PC-3 (cell line): Measurements from ENCODE around the gene TMEM187. TPM values are rescaled to one million over a fixed set of nuclear protein-coding genes. Genes with fewer than 3 reads are reported as not detected.
"Not testable (repeated sequence)": the region's sequence is repeated elsewhere in the genome, so short reads cannot be mapped to it uniquely, and the experiment has no call there.

Source experiments
- ATAC-seq: fragments of 200-7000 bp; cut with Tn5 transposase; 2 replicates; pipeline ENCODE4 v1.9.1; 2020; ENCODE audit warnings: mild to moderate bottlenecking, moderate library complexity
- BruUV-seq: library from RNA; stranded (reverse); fragments of 400-500 nt; replicated peaks from 2 replicates; lab custom pipeline; 2021; lab: Mats Ljungman, UMichigan
- CTCF ChIA-PET: fragments of 300-600 bp; sonication (Branson Sonifier 250); formaldehyde crosslinking; loops from one replicate; lab custom pipeline; 2022; ENCODE audit warnings: antibody characterized with exemption; lab: Charles Lee
- POLR2A ChIA-PET: fragments of 300-600 bp; sonication (Branson Sonifier 250); formaldehyde crosslinking; loops from one replicate; lab custom pipeline; 2022; ENCODE audit warnings: antibody characterized with exemption; ENCODE audit not compliant: unreplicated experiment; lab: Charles Lee
- DNase-seq: peaks from one replicate; pipeline ENCODE4 v3.0.0-alpha.2; 2015
- H2AFZ ChIP-seq: fragments of 300-600 bp; sonication (generic); 2 replicates; pipeline ENCODE4 v1.6.0; 2016; ENCODE audit warnings: antibody characterized with exemption, low read length
- H3F3A ChIP-seq: fragments of 300-600 bp; sonication (generic); one replicate; pipeline ENCODE4 v1.6.0; 2017; ENCODE audit warnings: antibody characterized with exemption, low read length, control low read depth, mild to moderate bottlenecking; ENCODE audit not compliant: unreplicated experiment
- H3K27ac ChIP-seq: fragments of 300-600 bp; sonication (generic); 2 replicates; pipeline ENCODE4 v1.5.1; 2016; ENCODE audit warnings: mild to moderate bottlenecking, low read length
- H3K27me3 ChIP-seq: fragments of 300-600 bp; sonication (generic); 2 replicates; pipeline ENCODE4 v1.6.1; 2016; ENCODE audit warnings: low read length, mixed read lengths
- H3K36me3 ChIP-seq: fragments of 300-600 bp; sonication (generic); 2 replicates; pipeline ENCODE4 v1.6.1; 2016; ENCODE audit warnings: low read depth, mixed run types, low read length, mixed read lengths
- H3K4me1 ChIP-seq: fragments of 300-600 bp; sonication (generic); 2 replicates; pipeline ENCODE4 v1.5.1; 2016; ENCODE audit warnings: low read length; ENCODE audit not compliant: insufficient read depth
- H3K4me2 ChIP-seq: fragments of 300-600 bp; sonication (generic); 2 replicates; pipeline ENCODE4 v1.6.0; 2016; ENCODE audit warnings: low read length
- H3K4me3 ChIP-seq: fragments of 300-600 bp; sonication (generic); 2 replicates; pipeline ENCODE4 v1.5.1; 2016; ENCODE audit warnings: mild to moderate bottlenecking, low read length, mixed read lengths
- H3K79me2 ChIP-seq: fragments of 300-600 bp; sonication (generic); 2 replicates; pipeline ENCODE4 v1.6.1; 2017; ENCODE audit warnings: low read length, mixed read lengths
- H3K9ac ChIP-seq: fragments of 300-600 bp; sonication (generic); 2 replicates; pipeline ENCODE4 v1.6.0; 2016; ENCODE audit warnings: mild to moderate bottlenecking, low read length
- H3K9me2 ChIP-seq: fragments of 300-600 bp; sonication (generic); replicated peaks from 2 replicates; pipeline ENCODE4 v1.6.1; 2016; ENCODE audit warnings: mixed run types, low read length, mixed read lengths
- H3K9me3 ChIP-seq: fragments of 300-600 bp; sonication (generic); 2 replicates; pipeline ENCODE4 v1.6.1; 2016; ENCODE audit warnings: low read length, mixed read lengths
- H4K20me1 ChIP-seq: fragments of 300-600 bp; sonication (generic); 2 replicates; pipeline ENCODE4 v1.6.1; 2016; ENCODE audit warnings: low read length, mixed read lengths
- CTCF ChIP-seq: fragments of 300-600 bp; sonication (generic); conservative IDR thresholded peaks from 2 replicates; pipeline ENCODE4 v1.5.1; 2017; ENCODE audit warnings: antibody characterized with exemption, low read depth, mild to moderate bottlenecking, low read length
- EZH2 ChIP-seq: fragments of 300-600 bp; sonication (generic); IDR thresholded peaks from one replicate; pipeline ENCODE4 v1.6.1; 2017; ENCODE audit warnings: antibody characterized with exemption, mild to moderate bottlenecking, low read length; ENCODE audit not compliant: unreplicated experiment
- EZH2phosphoT487 ChIP-seq: fragments of 300-600 bp; sonication (generic); IDR thresholded peaks from 2 replicates; pipeline ENCODE4 v1.6.1; 2018; ENCODE audit warnings: mild to moderate bottlenecking, antibody characterized with exemption, low read length, borderline replicate concordance
- intact Hi-C: fragments of 100-400 bp; cut with micrococcal nuclease; formaldehyde crosslinking; loops from 2 replicates; pipeline ENCODE4 v1.9.0; 2023
- total RNA-seq: library from RNA; depleted of rRNA; stranded (reverse); fragments of >200 nt; gene quantifications from 2 replicates; pipeline ENCODE4 v1.2.3, GENCODE V29; 2014

Gene TMEM187
- total RNA-seq, 1 experiment from 2014 or later, result 10.6 TPM

GRCh38 chrX:153992180-153992579 lies 19.6 kb downstream of the TMEM187 start:
- Histone ChIP-seq H3K4me2 (no peak overlapping the region), H3K27ac (no peak overlapping the region), H3K9ac (no peak overlapping the region), H2AFZ (no peak overlapping the region), H3K27me3 (no peaks in the 10 kb centered on the region), H4K20me1 (no peaks in the 10 kb centered on the region), H3K9me2 (no peaks in the 10 kb centered on the region), H3K79me2 (no peaks in the 10 kb centered on the region), H3K4me1 (no peaks in the 10 kb centered on the region), H3K4me3 (no peak overlapping the region), H3K9me3 (no peaks in the 10 kb centered on the region), H3F3A (no peaks in the 10 kb centered on the region), H3K36me3 (no peaks in the 10 kb centered on the region)
- TF ChIP-seq CTCF (no peak), EZH2phosphoT487 (no peak), EZH2 (no peak)
- BruUV-seq, result no TSS peak
- POLR2A ChIA-PET, result no interaction called here
- ATAC-seq (no peak), DNase-seq (no peak)
- CTCF ChIA-PET, result no interaction called here
- intact Hi-C loops, result no loop called here

GRCh38 chrX:153993079-153993478 lies 20.5 kb downstream of the TMEM187 start:
- Histone ChIP-seq H3K27me3 (no peaks in the 10 kb centered on the region), H3K79me2 (no peaks in the 10 kb centered on the region), H3K4me2 (no peak overlapping the region), H3F3A (no peaks in the 10 kb centered on the region), H2AFZ (no peak overlapping the region), H3K4me3 (no peak overlapping the region), H3K27ac (no peak overlapping the region), H3K4me1 (no peaks in the 10 kb centered on the region), H3K9me3 (no peaks in the 10 kb centered on the region), H3K36me3 (no peaks in the 10 kb centered on the region), H3K9me2 (no peaks in the 10 kb centered on the region), H4K20me1 (no peaks in the 10 kb centered on the region), H3K9ac (no peak overlapping the region)
- no peak for DNase-seq
- BruUV-seq, result no TSS peak
- POLR2A ChIA-PET, result no interaction called here
- intact Hi-C loops, result no loop called here
- CTCF ChIA-PET, result no interaction called here
- TF ChIP-seq EZH2, result no peak
- TF ChIP-seq EZH2phosphoT487, result no peak
- ATAC-seq, result no peak

GRCh38 chrX:153993978-153994377 lies 21.4 kb downstream of the TMEM187 start:
- H3K4me1 ChIP-seq, result no peaks in the 10 kb centered on the region
- no peaks in the 10 kb centered on the region for H3K79me2 ChIP-seq
- H3K9me3 ChIP-seq, result no peaks in the 10 kb centered on the region
- H4K20me1 ChIP-seq, result no peaks in the 10 kb centered on the region
- H3K4me2 ChIP-seq, result no peak overlapping the region
- no peaks in the 10 kb centered on the region for H3K27me3 ChIP-seq
- BruUV-seq, result no TSS peak
- H3F3A ChIP-seq, result no peaks in the 10 kb centered on the region
- TF ChIP-seq EZH2 (no peak), CTCF (no peak), EZH2phosphoT487 (no peak)
- no peak overlapping the region for H3K27ac ChIP-seq
- no peaks in the 10 kb centered on the region for H3K36me3 ChIP-seq
- no peak overlapping the region for H2AFZ ChIP-seq
- intact Hi-C loops, result no loop called here
- no peak for DNase-seq
- ATAC-seq, result no peak
- ChIA-PET CTCF (no interaction called here), POLR2A (no interaction called here)
- H3K9ac ChIP-seq, result no peak overlapping the region
- H3K4me3 ChIP-seq, result no peak overlapping the region
- H3K9me2 ChIP-seq, result no peaks in the 10 kb centered on the region

- ATAC-seq, H3K4me3 ChIP-seq, H3F3A ChIP-seq, H4K20me1 ChIP-seq, H3K27me3 ChIP-seq, H3K27ac ChIP-seq, H3K9me3 ChIP-seq, CTCF ChIA-PET, H2AFZ ChIP-seq, intact Hi-C loops, POLR2A ChIA-PET, BruUV-seq, H3K4me1 ChIP-seq, DNase-seq, H3K36me3 ChIP-seq, H3K9ac ChIP-seq, H3K79me2 ChIP-seq, H3K9me2 ChIP-seq, H3K4me2 ChIP-seq: not testable (repeated sequence)
Observed at GRCh38 chrX:153994398-153994797, 21.8 kb downstream of the TMEM187 start.
